Measurements from ENCODE around the gene SBSN.
A peak's percentile ranks its signal among the peaks of the same experiment; 100 is the strongest.
"Not testable (repeated sequence)": the region's sequence is repeated elsewhere in the genome, so short reads cannot be mapped to it uniquely, and the experiment has no call there.

SBSN gene

DNA sequence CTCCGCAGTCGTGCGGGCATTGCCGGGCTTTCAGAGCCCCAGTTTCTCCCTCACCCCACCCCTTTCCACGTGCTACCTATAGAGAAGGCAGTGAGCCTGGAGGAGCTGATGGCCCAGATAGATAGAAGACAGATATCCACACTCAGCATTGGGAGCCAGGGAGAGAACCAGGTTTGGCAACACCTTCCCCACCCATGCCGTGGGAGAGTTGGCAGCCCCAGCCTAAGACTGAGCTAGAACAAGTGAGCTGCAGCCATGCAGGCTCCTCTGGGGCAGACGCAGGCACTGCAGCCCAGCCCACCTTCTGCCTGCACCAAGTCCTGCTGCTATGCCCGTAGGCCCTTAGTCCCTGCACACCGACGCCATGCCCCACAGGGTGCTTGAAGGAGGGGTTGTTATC, 27.5 kb downstream of the SBSN start:
- no peak for DNase-seq

DNA sequence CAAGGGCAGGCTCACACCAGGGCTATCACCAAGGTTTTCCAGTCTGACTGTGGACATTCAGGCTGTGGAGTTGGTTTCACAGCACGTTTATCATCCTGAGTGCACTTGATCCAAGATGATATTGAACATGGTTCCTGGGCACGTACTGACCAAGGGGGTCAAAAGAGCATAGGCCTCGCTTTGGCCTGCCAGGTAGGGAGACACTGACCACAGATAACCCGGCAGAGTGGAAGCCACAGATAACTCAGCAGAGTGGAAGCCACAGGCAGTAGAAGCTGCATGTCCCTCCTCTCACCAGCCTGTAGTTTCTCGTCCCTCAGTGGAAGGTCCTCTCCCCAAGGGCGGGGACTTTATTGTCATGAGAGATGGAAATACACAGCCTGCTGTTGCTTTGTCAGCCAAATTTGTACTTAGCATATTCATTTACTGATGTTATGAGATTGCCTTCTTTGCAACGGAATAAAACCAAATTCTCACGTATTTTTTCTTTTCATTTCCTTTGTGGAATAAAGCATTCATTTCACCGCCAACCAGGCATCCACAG, 29.1 kb downstream of the SBSN start:
- no peak for DNase-seq

DNA sequence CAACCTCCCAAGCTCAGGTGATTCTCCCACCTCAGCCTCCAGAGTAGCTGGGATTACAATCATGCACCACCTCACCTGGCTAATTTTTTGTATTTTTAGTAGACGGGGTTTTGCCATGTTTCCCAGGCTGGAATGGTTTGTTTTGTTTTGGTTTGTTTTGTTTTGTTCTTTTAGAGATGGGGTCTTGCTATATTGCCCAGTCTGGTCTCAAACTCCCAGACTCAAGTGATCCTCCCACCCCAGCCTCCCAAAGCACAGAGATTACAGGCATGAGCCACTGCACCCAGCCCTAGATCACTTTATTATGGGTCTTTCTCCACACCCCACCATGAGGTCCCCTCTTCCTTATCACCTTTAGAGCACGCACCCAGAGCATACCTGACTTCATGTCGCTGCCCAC, 29.9 kb downstream of the SBSN start:
- DNase-seq = no peak

DNA sequence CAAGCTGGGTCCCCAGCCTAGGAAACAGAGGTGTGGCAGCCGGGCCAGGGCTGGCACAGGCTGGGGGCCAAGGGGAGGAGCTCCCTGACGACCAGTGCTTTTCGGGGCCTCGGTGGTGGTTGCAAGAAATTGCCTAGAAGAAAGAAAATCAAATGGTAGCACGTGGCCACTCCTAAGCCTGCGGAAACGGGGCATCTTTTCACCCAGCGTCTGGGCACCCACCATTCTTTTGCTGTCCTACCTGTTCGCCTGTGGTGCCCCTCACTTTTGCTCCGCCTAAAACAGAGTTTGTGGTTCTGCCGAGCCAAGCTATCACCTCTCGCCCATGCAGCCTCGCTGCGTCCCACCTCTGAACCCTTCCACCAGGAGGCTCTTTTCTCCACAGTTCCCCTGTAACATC, 30.7 kb downstream of the SBSN start:
- no peak for DNase-seq

DNA sequence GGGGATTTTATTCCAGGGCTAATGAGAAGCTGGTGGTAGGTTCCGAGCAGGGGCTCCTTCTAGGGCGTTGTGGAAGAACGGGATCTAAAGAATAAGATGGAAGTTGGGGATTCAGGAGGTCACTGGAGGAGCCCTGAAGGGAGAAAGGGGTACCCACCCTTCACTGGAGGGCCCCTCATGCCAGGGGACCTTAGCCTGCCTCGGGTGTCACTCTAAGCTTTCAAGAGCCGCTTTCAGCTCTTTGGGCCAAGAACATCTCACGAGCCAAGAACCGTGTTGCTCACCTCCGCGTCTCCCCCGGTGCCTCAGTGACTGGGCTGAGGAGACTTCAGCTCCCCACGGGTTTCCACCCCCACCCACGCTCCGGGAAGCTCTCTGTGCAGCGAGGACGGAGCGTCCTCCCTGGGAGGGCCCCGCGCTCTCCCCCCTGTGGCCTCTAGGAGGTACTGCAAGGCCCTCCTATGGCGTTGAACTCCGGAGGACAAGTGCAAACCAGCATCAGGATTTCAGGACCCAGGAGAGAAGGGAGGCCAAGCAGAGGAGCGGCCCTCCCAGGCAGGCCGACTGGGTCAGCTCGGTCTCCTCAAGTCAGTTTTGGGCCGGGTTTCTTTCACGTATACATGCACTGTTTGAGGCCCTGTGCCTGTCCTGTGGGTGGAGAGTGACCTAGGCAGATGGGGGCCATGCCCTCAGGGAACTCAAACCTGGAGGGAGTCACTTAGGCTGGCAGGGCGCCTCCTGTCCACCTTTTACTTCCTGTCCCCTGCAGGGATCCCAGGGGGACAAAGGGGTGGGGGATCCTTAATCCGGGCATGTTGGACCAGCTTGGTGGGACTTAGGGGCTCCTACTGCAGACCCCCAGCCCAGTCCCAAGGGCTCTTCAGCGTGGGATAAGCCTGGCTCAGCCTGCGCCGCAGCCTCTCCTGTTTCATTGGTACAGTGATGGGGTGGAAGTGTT, 32.7 kb downstream of the SBSN start:
- DNase-seq = peak; percentile 11

DNA sequence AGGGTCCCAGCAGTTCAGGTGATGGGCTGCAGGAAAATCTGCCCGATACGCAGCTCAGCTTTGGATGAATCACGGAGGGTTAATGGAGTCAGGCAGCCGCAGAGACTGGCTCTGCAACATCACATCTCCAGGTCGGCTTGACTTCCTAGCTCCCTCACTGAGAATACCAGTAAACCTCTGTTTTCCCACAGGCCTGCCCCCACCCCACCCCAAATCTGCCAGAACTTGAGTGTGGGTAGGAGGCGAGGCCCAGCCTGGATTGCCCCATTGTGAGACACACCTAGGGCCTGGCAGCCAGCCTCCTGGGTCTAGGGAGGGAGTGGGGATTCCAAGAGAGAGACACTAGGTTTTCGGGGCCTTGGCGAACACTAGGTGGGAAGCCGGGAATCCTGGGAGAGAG, 34.1 kb downstream of the SBSN start:
- DNase-seq = no peak

DNA sequence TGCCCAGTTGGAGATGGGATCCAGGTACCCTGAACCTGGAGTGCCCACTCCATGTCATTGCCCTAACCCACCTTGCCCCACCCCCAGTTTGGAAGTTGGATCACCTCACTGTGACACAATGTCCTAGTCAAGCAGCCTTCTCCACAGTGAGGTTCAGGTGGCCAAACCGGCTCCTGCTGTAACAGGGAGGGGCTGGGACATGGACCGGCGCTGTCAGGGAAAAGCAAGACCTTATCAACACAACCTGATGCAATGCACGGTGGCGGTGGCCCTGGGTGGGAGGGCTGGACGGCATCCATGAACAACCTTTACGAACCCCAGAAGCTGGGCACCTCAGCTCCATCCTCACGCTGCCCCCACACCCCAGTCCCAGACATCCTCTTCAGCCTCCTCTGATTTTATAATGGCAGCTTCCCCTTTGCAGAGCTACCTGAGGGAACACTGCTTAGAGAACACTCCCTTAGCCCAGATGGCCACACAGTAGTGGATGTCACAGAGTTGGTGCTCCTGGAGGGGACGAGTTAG, 36.2 kb downstream of the SBSN start:
- no peak for DNase-seq

DNA sequence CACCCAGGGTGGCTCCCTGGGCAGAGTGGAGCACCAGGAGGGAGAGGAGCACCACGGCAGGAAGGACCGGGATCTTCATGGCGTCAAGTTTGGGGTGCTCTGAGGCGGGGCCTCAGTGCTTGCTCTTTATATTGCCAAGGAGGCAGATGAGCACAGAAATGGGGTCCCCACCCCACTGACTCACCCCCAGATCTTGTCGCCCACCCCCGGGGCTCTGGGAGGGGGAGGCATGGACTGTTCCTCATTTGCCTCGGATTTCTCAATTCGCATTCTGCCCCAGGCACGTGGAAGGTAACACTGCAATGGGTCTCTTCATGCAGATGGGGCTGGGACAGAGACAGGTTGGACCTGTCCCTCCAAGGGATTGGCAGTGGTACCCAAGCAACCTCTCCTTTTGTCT, 37.7 kb downstream of the SBSN start, which contains the start of gene KRTDAP:
KRTDAP (minus strand) TSS at position 101 of the 400 bp plus-strand sequence; CDS start at position 79, 22 bp downstream.
- no peak for DNase-seq

DNA sequence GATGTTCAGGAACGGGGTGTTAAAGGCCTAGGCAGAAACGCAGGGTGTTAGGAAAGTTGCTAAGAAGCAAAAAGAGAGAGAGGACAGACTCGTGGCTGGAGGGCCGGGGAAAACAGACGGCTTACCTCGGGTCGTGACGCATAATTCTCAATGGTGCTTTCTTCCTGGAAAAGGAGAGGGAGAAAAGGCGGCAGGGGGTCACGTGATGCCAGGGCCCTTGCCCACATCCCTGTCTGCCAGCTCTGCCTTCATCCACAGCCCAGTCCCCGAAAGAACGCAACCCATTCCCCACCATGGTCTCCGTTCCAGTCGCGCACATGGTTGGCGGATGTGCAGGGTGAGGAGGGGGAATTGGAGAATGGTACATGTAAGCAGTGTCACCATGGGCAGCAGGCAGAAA, 39.4 kb downstream of the SBSN start:
- no peak for DNase-seq

DNA sequence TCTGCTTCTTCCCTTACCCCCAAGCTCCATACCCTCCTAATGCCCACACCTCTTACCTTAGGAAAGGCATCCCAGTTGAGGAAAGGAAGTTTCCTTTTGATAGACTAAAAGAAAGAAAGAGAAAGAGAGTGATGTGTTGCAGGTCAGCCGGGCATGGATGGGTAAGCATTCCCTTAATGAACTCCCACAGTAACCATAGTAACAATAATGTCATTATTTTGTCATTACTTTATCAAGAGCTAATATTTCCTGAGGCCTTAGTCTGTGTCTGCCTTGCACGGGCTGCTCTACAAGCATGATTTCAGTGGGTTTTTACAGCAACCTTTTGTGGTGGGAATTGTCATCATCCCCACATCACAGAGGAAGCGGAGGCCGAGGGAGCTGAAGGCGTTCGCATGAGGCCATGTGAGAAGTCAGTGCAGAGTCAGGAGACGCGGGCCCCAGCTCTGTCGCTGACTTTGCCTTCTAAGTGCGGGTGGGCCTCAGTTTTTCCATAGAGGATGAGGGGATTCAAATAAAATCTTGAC, 40.4 kb downstream of the SBSN start:
- no peak for DNase-seq

DNA sequence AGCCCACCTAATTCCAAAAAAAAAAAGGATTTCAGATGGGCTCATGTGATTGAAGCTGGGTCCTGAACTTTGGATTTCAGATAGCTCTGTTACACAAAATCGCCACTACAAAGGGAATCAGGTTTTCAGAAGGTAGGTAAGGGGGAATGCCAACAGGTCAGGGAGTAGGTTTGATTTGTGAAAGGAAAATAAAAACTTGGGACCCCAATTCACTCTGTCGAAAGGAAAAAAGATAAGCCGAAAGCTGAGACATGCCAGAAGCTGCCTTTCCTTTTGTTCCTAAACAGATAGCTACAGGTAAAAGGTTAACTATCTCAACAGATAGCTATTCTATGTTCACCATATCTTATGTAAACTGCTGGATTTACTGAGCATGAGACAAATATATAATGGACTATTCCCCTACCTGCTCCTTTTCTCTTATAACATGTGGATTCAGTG, 41.8 kb downstream of the SBSN start:
- no peak for DNase-seq

DNA sequence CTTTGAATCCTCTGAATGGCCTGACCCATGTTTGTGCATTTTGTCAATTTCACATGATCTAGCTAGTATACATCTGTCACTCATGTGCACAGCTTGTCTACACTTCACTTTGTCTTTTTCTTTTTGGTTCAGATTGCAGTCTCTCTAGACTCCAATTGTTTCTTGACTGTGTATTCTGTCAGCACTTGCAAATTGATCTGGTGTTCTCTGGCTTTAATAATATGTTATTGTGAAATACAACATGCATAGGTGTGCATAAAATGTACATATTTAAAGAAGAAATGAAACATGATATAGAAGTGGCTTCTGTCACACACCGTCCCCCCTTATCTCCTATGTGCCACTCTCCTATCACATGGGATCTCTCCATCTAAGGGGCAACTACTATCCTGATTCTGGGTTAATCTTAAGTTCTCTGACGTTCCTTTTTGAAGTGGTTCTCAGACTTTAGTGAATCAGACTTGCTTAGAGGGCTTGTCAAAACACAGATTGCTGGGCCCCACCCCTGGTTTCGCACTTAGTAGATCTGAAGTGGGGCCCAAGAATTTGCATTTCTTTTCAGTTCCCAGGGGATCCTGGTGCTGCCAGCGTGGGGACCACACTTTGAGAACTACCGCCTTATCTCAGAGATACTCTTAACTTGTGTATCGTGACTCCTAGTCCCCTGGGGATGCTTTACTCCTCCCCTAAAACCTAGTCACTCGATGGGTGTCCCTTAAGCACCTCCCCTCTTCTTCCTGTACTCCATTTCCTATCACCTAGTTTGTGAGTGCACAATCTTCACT, 43.7 kb downstream of the SBSN start:
- no peak for DNase-seq

DNA sequence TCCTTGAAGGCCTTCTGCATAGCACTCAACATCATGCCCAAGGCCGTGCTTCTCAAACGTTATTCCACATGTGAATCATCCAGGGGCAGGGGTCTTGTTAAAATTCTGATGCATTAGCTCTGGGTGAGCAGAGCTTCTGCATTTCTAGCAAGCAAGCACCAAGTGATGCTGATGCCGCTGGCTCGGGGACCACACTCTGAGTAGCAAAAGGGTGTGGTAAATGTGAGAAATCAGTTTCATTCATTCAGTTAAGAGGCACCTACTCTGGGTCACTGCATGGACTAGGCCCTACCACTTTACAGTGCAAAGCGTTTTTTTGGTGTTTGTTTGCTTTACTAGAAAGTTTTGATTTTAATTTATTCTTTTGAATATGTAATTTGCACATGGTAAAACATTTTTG, 45.0 kb downstream of the SBSN start:
- DNase-seq = no peak

DNA sequence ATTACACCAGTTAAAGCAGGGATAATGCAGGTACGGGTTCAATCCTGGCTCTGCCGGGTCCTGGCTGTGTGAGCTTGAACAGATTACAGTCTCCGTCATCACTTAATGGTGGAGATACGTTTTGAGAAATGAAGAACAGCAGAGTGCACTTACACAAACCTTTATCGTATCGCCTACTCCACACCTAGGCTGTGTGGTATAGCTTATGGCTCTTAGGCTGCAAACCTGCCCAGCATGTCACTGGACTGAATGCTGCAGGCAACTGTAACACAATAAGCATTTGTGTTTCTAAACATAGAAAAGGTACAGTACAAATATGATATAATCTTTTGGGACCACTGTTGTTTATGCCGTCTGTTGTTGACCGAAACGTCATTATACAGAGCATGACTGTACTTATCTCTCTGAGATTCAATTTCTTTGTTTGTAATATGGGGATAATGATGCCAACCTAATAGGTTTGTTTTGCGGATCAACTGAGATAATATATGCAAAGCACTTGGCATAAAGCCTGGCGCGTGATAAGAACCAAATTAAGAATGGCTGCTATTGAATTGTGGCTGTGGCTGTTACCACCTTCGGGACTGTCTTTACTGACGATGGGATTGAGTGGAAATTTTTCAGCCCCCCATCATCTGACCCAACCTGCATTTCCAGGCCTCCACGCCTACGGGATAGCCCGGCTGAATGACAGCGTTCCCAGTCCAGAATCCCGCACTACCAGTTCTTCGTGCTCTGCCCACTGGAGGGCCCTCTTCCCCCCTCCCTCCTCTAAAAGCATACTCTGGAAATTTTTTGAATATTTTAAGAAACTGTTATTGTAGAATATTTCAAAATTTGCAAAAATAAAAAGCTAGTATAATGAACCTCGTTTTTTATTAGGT, 49.1 kb downstream of the SBSN start:
- DNase-seq = peak; percentile 26

DNA sequence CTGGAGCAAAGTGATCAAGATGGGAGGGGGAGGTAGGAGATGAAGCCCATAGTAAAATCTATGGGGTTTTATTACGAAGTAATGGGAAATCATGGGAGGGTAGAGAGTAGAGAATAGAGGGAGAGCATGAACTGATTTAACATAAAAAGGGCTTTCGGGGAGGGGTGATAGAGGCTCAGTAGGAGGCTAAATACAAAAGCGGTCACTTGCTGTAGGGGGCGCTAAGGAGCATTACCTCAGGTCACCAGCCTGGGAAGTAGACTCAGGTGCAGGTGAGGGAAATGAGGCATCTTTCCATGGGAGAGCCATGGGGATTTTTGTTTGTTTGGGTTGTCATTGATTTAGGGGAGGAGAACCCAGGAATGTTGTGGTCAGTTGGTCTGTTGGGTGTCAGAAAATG, 52.0 kb downstream of the SBSN start:
- DNase-seq = no peak

DNA sequence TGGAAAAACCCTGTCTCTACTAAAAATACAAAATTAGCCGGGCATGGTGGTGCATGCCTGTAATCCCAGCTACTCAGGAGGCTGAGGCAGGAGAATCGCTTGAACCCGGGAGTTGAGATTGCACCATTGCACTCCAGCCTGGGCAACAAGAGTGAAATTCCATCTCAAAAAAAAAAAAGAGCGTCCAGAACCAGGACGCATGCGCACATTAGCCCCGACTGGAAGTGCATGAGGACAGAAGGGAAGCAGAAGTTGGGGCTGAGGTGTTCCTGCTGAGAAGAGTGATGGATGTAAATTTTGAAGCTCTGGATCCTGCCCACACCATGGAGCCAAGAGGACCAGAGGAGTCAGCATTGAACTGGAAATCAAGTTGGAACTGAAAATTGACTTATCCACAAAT, 53.5 kb downstream of the SBSN start:
- not testable (repeated sequence) for DNase-seq

DNA sequence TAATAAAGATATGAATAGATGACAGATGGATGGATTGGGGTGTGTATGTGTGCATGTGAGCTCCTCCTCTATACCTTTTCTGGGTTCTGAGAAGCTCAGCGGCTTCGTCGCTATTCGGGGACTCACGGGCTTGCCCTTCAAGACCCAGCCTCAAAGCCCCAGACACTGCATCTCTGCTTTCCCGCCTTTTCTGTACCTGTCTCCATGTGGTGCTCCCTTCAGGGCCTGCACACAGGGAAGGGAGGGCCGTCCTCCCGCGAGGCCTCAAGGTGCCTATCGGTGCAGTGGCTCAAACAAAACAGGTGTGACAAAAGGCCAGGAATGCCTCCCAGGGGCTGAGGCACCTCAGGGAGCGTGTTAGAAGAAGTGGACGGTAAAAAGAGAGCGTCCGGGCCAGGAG, 54.0 kb downstream of the SBSN start:
- DNase-seq = no peak

Data from DMS79 (cell line).